Measurements from ENCODE around the gene CBX1. TPM values are rescaled to one million over a fixed set of nuclear protein-coding genes. Genes with fewer than 3 reads are reported as not detected.
A peak's percentile ranks its signal among the peaks of the same experiment; 100 is the strongest.

Gene CBX1
- total and polyA plus RNA-seq, 2 donors (not counting 3 experiments of a cell fraction or from before 2014, with no cell fraction given), result 20.4 to 95.2 TPM

DNA sequence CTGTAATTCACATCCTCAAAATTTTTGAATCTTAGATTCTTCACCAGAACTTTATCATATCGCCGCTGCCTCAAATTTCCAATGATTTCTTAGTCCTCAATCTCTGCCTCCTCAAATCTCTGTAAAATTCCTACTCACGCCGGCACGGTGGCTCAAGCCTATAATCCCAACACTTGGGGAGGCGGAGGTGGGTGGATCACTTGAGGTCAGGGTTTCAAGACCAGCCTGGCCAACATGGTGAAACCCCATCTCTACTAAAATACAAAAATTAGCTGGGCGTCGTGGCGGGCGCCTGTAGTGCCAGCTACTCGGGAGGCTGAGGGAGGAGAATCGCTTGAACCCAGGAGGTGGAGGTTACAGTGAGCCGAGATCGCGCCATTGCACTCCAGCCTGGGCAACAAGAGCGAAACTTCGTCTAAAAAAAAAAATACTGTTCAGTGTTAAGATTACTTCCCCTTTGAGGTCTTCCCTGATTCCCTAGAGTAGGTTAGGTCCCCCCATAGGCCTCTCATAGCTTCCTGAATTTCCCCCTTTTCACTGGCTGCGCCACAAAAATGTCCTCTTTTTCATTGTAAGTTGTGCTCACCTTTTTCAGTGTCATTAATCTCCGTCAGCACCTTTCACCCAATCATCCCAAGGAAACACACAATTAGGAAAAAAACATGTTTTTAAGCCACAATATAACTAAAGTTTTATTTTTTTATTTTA, 919 bp upstream of the CBX1 start:
- FAIRE-seq, result no peak
- H3K9me1 ChIP-seq (replicated peaks; ENCODE audit: control insufficient read depth, extremely low read depth, insufficient read depth, low read length), result no peaks in the 10 kb centered on the region
- no peaks in the 10 kb centered on the region for H3K27me3 ChIP-seq (ENCODE audit: control insufficient read depth in 2 of 2, insufficient read depth in 2 of 2, low read length in 2 of 2)
- BruUV-seq (replicated peaks), result no TSS peak
- no peaks in the 10 kb centered on the region for H3K36me3 ChIP-seq (ENCODE audit: control insufficient read depth in 2 of 2, extremely low read depth in 1 of 2, insufficient read depth in 2 of 2, low read length in 2 of 2)
- ChIA-PET POLR2A (interaction anchor here (1.7 kb wide), 1 partner anchor 54 kb away, joined by 9 read pairs; the partner anchor contains the start of gene NFE2L1), CTCF (interaction anchor here (1.0 to 2.2 kb wide), 2 partner anchors 22 to 29 kb away, joined by 4 to 13 read pairs; no protein-coding TSS in a partner anchor)
- H4K20me1 ChIP-seq (replicated peaks; ENCODE audit: control insufficient read depth, extremely low read depth, insufficient read depth, low read length), result peaks cover 3% of the 10 kb centered on the region
- intact Hi-C loops (cut with micrococcal nuclease) (loop anchor here (5.0 kb wide), 1 partner anchor 140 kb away; no protein-coding TSS in a partner anchor), dilution Hi-C loops (cut with MboI; ENCODE audit: extremely low pct_ligation_motif_present, low sequenced_read_pairs) (no loop called here)
- no peaks in the 10 kb centered on the region for H3K9me3 ChIP-seq (replicated peaks; ENCODE audit: control insufficient read depth, insufficient read depth, low read length)
- peaks cover 37% of the 10 kb centered on the region for H3K79me2 ChIP-seq (ENCODE audit: control insufficient read depth, insufficient read depth, low read length)
- no peak overlapping the region for H3K27ac ChIP-seq (ENCODE audit: insufficient read depth, low read depth, low read length)
- no peak for DNase-seq (ENCODE audit: low read depth, low spot score)
- H3K4me1 ChIP-seq (ENCODE audit: control insufficient read depth, extremely low read depth, insufficient read depth, low read length), result peaks cover 11% of the 10 kb centered on the region
- peak overlapping the region; percentile 37 for H3K4me2 ChIP-seq (ENCODE audit: insufficient read depth, low read length)
- H3K9ac ChIP-seq (replicated peaks; ENCODE audit: extremely low read depth, insufficient read depth, low read length), result no peak overlapping the region
- no peak for TF ChIP-seq POLR2AphosphoS5 (IDR thresholded peaks at IDR 0.05; ENCODE audit: insufficient read depth, low read depth, low read length)
- H2AFZ ChIP-seq (ENCODE audit: low read depth, low read length), result no peak overlapping the region
- peak overlapping the region in 1 of 3 experiments; percentile 91 for H3K4me3 ChIP-seq (replicated peaks in 1 of 3; ENCODE audit: insufficient read depth in 1 of 3, low read depth in 1 of 3, low read length in 3 of 3)

GRCh38 chr17:48100591-48101011, 677 bp downstream of the CBX1 start:
- Histone ChIP-seq H3K4me3 (replicated peaks in 1 of 3; ENCODE audit: insufficient read depth in 1 of 3, low read depth in 1 of 3, low read length in 3 of 3) (peak overlapping the region; percentile 60 to 91 (median 82)), H3K36me3 (ENCODE audit: control insufficient read depth in 2 of 2, extremely low read depth in 1 of 2, insufficient read depth in 2 of 2, low read length in 2 of 2) (no peaks in the 10 kb centered on the region), H3K27me3 (ENCODE audit: control insufficient read depth in 2 of 2, insufficient read depth in 2 of 2, low read length in 2 of 2) (no peaks in the 10 kb centered on the region), H3K4me2 (ENCODE audit: insufficient read depth, low read length) (peak overlapping the region; percentile 99), H3K27ac (ENCODE audit: insufficient read depth, low read depth, low read length) (peak overlapping the region; percentile 58), H4K20me1 (replicated peaks; ENCODE audit: control insufficient read depth, extremely low read depth, insufficient read depth, low read length) (peaks cover 3% of the 10 kb centered on the region), H3K9me1 (replicated peaks; ENCODE audit: control insufficient read depth, extremely low read depth, insufficient read depth, low read length) (no peaks in the 10 kb centered on the region), H3K4me1 (ENCODE audit: control insufficient read depth, extremely low read depth, insufficient read depth, low read length) (peaks cover 8% of the 10 kb centered on the region), H3K9ac (replicated peaks; ENCODE audit: extremely low read depth, insufficient read depth, low read length) (peak overlapping the region; percentile 76), H2AFZ (ENCODE audit: low read depth, low read length) (peak overlapping the region; percentile 55), H3K9me3 (replicated peaks; ENCODE audit: control insufficient read depth, insufficient read depth, low read length) (no peaks in the 10 kb centered on the region), H3K79me2 (ENCODE audit: control insufficient read depth, insufficient read depth, low read length) (peaks cover 53% of the 10 kb centered on the region)
- FAIRE-seq (peak; percentile 40), DNase-seq (ENCODE audit: low read depth, low spot score) (no peak)
- no TSS peak for BruUV-seq (replicated peaks)
- POLR2A ChIA-PET, result interaction anchor here (1.7 kb wide), 1 partner anchor 52 kb away, joined by 9 read pairs; the partner anchor contains the start of gene NFE2L1
- intact Hi-C loops (cut with micrococcal nuclease) (loop anchor here (2.0 to 5.0 kb wide), 3 partner anchors 52 to 142 kb away; partner anchors contain the start of gene NFE2L1), dilution Hi-C loops (cut with MboI; ENCODE audit: extremely low pct_ligation_motif_present, low sequenced_read_pairs) (no loop called here)
- TF ChIP-seq, protein P1, sequence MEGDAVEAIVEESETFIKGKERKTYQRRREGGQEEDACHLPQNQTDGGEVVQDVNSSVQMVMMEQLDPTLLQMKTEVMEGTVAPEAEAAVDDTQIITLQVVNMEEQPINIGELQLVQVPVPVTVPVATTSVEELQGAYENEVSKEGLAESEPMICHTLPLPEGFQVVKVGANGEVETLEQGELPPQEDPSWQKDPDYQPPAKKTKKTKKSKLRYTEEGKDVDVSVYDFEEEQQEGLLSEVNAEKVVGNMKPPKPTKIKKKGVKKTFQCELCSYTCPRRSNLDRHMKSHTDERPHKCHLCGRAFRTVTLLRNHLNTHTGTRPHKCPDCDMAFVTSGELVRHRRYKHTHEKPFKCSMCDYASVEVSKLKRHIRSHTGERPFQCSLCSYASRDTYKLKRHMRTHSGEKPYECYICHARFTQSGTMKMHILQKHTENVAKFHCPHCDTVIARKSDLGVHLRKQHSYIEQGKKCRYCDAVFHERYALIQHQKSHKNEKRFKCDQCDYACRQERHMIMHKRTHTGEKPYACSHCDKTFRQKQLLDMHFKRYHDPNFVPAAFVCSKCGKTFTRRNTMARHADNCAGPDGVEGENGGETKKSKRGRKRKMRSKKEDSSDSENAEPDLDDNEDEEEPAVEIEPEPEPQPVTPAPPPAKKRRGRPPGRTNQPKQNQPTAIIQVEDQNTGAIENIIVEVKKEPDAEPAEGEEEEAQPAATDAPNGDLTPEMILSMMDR (IDR thresholded peaks at IDR 0.05; ENCODE audit: extremely low read depth in 1 of 2, insufficient read depth in 1 of 2, low read depth in 1 of 2, low read length in 2 of 2), result no peak
- TF ChIP-seq MAX (IDR thresholded peaks at IDR 0.05; ENCODE audit: insufficient read depth, insufficient read length), result no peak
- TF ChIP-seq EZH2 (IDR thresholded peaks at IDR 0.05; ENCODE audit: borderline replicate concordance, low read depth, low read length, severe bottlenecking), result no peak
- CTCF ChIA-PET, result interaction anchor here (0.8 to 2.2 kb wide), 7 partner anchors 9 to 130 kb away, joined by 3 to 13 read pairs (median 3); partner anchors contain the start of gene CDK5RAP3
